ENCODE measurements around the gene FUOM. TPM values are rescaled to one million over a fixed set of nuclear protein-coding genes. Genes with fewer than 3 reads are reported as not detected.

Gene FUOM
- polyA plus RNA-seq, 4 donors, result 17.8 to 29.0 (median 21.9) TPM

- DNase-seq (ENCODE audit: low read depth in 4 of 4, low spot score in 2 of 4), result no peak
Measured at GRCh38 chr10:133353988-133354605, 3.7 kb downstream of the FUOM start.

DNA sequence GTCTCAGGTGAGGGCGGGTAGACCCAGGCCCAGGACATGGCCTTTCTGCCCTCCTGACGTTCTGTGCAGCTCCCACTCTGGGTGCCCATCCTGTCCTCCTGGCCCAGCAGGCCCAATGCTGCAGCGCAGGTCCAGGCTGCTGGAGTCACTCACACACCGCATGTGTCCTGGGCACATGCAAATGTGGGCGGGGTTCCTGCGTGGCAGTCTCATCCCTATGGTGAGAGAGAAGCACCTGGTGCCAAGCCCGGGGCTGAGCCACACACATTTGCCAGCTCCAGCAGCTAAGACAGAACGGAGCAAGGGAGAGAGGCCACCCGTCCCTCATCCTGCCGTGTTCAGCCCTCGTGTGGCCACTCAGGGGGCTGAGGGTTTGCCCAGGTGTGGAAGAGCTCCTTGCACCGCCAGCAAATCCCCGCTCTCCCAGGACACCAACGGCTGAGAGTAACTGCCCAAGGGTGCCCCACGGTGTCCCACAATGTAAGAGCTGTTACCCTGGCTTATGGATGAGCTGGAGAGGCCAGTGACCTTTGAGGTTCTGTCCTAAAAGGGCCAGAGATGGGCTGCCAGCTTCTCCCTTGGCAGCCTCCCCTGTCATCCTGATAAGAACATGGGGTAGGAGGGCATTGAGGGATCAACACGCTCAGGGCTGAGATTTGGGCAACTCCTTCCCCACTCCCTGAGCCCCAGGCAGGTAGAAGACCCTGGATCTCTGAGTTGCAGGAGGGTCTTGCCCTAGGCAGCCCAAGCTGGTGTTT, 4.4 kb downstream of the FUOM start:
- DNase-seq (ENCODE audit: low read depth in 4 of 4, low spot score in 2 of 4), result no peak

DNA sequence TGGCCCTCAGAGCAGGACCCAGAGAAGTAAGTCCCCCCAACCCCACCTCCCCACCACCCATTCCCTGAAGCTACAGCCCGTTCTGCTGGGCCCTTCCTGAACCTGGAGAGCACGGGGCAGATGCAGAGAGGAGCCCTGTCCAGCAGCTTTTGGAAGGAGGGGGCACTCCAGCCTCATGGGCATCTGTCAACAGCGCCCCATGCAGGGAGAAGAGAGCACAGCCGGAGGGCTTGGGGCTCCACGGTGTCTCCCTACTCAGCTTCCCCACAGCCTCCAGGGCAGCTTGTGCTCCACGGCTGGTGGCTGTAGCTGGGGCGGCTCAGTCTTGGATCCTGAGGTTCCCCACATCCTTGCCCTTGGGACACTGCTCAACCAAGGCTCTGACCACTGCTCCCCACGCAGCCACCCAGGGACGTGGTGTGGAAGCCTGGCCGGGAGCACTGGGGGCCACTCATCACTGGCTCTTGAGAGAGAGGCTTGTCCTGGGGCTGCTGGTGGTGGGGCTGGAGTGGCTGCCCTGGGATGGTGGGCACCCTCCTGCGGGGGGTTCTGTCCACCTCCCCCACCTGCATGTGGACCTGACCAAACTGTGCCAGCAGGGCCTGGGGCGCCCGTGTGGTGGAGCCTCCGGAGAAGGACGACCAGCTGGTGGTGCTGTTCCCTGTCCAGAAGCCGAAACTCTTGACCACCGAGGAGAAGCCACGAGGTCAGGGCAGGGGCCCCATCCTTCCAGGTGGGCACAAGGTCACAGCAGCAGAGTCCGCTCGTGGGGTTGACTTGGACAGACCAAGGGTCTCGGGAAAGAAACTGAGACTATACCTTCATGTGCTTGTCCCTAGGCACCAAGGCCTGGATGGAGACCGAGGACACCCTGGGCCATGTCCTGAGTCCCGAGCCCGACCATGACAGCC, 6.2 kb downstream of the FUOM start:
- no peak for DNase-seq (ENCODE audit: low read depth in 4 of 4, low spot score in 2 of 4)

DNA sequence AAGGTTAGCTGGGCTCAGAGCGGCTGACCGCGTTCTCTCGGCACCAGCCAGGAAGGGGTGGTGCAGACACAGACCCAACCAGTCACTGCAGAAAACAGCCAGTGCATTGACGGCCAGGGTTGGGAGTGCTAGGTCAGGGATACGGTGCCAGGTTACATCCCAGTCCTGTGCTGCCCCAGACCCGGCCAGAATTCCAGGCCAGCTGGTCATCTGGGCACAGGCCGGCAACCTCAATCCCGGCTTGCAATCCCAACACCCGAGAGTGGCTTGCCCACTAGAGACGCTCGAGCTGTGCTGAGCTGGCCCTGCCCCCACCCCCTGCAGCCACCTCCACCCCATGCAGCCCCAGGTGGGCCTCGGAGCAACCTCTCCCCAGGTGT, 6.9 kb downstream of the FUOM start:
- DNase-seq (ENCODE audit: low read depth in 4 of 4, low spot score in 2 of 4), result no peak

DNA sequence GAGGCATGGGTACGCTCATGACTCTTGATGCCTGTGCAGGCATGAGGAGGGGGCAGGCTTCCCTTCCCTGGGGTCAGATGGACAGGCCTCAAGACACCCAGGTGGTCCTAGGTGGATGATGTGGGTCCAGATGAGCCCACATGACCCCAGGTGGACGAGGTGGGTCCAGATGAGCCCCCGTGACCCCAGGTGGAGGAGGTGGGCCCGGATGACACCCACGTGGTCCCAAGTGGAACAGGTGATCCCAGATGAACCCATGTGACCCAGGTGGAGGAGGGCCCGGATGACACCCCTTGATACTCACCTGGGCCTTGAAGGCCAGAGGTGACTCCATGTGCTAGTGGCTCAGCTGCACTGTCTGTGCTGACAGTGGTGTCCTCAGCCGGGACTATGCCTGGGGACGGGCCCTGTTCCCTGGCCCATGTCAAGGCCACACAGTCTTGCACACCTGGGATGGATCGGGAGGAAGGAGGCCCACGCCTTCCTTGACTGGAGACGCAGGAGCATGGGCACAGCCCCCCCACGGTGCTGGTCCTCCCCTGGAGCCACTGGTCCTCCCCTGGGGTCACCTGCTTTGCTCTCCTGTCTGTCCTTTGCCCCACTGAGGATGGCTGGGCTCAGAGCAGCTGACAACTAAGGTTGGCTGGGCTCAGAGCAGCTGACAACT, 7.4 kb downstream of the FUOM start:
- no peak for DNase-seq (ENCODE audit: low read depth in 4 of 4, low spot score in 2 of 4)

DNA sequence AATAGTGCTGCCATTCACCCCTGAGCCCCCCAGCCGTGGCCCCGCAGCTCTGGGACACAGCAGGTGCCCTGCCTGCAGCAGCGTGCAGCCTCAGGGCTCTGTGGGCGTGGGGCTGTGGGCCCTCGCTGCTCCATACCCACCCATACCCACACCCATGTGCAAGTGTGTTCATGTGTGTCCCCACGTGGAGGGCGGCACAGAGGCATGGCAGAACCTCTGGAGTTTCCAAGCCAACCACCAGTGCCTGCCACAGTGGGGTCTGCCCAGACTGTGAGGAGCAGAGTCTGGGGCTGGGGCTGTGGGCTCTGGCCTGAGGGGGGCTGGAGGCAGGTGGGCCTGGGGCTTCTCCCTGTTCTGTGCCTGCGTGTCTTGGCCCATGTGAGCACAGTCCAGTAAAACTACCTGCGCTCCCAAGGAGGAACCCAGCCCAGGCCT, 8.2 kb downstream of the FUOM start:
- DNase-seq (ENCODE audit: low read depth in 4 of 4, low spot score in 2 of 4), result no peak

- no peak for DNase-seq (ENCODE audit: low read depth in 4 of 4, low spot score in 2 of 4)
Measured at GRCh38 chr10:133349160-133349568, 8.7 kb downstream of the FUOM start.

DNA sequence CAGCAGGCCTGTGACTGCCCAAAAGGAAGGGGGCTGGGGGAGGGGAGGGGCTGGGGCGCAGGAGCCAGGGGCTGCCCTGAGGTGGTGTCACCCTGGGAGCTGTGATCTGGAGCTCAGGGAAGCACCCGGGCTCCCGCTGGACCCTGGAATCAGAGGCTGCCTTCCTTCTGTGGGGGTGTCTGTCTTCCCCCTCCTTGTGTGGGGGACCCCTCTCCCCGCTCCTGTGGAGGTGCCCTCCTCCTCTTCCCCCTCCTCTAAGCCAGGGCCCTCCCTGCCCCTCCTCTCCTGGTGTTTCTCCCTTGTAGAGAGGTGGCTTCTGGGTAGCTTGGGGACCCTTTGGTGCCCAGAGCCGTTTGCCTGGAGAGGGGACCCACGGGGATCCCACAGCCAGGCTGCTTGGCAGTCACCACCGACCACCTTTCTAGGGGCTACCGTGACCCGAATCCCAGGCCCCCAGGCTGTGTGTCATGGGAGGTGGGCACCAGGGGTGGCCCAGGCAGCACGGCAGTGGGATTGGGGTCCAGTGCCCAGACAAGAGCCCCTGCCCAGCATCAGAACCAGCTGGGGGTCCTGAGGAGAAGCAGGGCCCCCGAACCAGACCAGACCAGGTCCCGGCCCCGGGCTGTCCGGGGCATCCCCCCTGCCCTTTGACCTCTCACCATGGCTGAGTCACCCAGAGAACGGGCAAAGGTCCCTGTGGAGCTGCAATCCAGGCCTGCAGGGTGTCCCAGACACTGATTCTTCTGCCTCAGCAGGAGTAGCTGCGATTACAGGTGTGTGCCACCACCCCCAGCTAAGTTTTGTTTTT, 9.9 kb downstream of the FUOM start:
- no peak for DNase-seq (ENCODE audit: low read depth in 4 of 4, low spot score in 2 of 4)

DNA sequence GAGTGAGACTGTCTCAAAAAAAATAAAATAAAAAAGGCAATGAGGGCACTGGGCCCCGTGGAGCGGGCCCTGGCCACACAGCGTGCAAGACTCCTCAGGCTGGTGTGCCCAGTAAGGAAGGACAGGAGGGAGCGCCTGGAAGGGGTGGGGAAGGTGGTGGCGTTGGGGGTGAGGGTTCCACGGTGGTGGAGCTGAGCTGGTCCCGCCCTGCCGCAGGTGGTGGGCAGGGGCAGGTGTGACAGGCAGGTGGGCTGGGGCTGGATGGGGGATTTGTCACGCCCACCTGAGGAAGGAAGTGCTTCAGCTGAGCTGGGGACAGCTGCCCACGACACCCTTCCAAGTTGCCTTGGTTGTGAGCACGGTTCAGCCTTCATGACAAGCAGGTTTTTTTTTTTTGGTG, 11.4 kb downstream of the FUOM start:
- no peak for DNase-seq (ENCODE audit: low read depth in 4 of 4, low spot score in 2 of 4)

DNA sequence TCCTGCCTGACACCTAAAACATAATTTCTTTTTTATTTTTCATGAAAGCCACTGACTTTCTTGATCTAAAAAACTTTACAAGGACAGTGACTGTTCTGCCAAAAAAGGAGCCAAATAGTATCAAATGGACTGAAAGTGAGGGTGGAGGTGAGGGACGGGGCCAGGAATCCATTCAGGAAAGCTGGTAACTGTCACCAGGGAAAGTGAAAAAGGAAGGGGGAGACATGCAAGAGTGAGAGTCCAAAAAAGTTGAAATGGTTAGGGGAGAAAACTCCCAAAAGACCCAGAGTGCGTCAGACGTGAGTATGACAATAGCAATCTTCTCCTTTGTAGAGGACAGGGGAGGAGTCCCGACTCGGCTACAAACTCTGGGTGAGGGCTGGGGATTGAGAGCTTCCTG, 13.6 kb downstream of the FUOM start:
- no peak for DNase-seq (ENCODE audit: low read depth in 4 of 4, low spot score in 2 of 4)

GRCh38 chr10:133343558-133343957, 14.3 kb downstream of the FUOM start:
- no peak for DNase-seq (ENCODE audit: low read depth in 4 of 4, low spot score in 2 of 4)

DNA sequence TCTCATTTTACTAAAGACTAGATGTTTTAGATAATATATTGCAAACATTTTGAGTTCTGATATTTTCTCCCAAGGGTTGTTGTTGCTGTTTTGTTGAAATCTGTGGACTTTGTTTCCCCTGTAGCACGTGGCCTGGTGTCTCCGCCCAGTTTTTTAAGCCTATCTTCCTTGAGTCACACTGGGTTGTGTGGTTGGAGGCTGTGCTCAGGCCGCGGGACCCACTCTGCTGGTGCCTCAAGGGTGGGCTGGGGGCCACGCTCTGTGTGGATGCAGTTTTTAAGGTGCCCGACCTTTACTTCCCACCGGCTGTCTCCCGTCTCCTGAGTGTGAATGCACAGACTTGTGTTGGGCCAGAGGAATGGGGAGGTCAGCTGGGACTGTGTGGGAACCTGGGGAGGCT, 14.9 kb downstream of the FUOM start:
- DNase-seq (ENCODE audit: low read depth in 4 of 4, low spot score in 2 of 4), result no peak

- no peak for DNase-seq (ENCODE audit: low read depth in 4 of 4, low spot score in 2 of 4)
Measured at GRCh38 chr10:133341983-133342382, 15.8 kb downstream of the FUOM start.

GRCh38 chr10:133339708-133340380, 18.0 kb downstream of the FUOM start:
- DNase-seq (ENCODE audit: low read depth in 4 of 4, low spot score in 2 of 4), result no peak

GRCh38 chr10:133338080-133339071, 19.4 kb downstream of the FUOM start:
- DNase-seq (ENCODE audit: low read depth in 4 of 4, low spot score in 2 of 4), result no peak

GRCh38 chr10:133337370-133337725, 20.5 kb downstream of the FUOM start:
- DNase-seq (ENCODE audit: low read depth in 4 of 4, low spot score in 2 of 4), result no peak

DNA sequence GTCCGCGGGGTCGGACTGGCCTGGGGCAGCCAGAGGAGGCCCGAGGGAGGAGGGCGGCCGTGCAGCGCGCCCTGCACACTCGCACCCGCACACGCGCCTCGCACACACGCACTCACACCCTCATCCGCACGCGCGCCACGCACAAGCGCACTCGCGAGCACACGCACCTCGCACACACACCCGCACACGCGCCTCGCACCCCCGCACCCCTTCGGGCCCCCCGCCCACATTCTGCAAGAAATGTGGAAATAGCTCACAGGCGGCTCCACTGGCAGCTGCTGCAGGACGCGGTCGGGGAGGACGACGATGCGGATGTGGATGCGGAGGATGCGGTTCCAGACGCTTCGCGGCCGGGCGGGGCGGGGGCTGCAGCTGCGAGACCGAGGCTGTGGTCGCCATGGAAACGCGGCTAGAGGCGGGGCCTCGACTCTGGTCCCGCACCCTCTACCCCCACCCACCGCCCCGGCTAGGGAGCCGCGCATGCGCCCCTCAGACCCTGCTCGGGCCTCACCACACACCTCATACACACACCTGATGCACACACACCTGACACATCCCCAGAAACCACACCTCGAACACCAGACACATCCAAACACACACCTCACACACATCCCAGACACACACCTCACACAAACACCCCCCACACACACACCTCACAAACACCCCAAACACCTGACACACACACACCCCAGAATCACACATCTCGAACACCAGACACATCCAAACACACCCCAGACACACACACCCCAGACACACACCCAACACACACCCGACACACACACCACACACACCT, 21.0 kb downstream of the FUOM start, which contains the start of gene CALY:
TSS of gene CALY (minus strand) at position 320 of the 793 bp plus-strand sequence. CDS start 7,907 bp downstream, outside the sequence.
- no peak for DNase-seq (ENCODE audit: low read depth in 4 of 4, low spot score in 2 of 4)
